ENCODE data around the gene TMEM126B. TPM values are rescaled to one million over a fixed set of nuclear protein-coding genes. Genes with fewer than 3 reads are reported as not detected.

The TMEM126B gene
- total and polyA plus RNA-seq, 2 donors (not counting 1 experiment from before 2014, with no cell fraction given), result 21.7 to 38.5 TPM

DNA sequence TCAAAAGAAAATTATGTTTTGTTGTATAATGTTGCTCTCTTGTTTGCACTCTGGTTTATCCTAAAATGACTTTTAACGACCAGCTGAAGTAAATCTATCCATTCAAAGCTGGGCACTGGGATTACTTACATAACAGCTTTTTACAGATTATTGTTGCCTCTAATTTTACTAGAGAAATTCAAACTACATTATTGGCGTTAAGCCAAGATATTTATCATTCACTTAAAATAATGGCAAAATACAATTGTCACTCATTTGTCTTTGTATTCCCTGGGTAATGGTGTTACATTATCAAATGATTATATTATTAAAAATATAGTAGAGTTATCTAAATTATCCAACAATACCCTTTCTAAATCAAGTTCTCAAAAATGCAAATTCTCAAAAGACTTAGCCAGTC lies 31.5 kb upstream of the TMEM126B start:
- no peak overlapping the region for H2AFZ ChIP-seq (ENCODE audit: insufficient read depth, low read depth, low read length, poor library complexity, severe bottlenecking)
- Mint-ChIP-seq H3K4me1 (no peaks in the 10 kb centered on the region), H3K4me3 (no peak overlapping the region), H3K27me3 (no peaks in the 10 kb centered on the region), H3K9me3 (ENCODE audit: insufficient read depth) (no peaks in the 10 kb centered on the region), H3K27ac (no peak overlapping the region)
- H3K27ac ChIP-seq (ENCODE audit: low read length in 2 of 2), result no peak overlapping the region
- ChIA-PET CTCF (interaction anchor here (0.9 to 1.0 kb wide), 2 partner anchors 31 to 258 kb away, joined by 4 read pairs; partner anchors contain the start of genes CCDC83 and TMEM126B), POLR2A (no interaction called here)
- ATAC-seq (ENCODE audit: low read depth) (no peak), DNase-seq (no peak)
- H3K4me3 ChIP-seq (ENCODE audit: control extremely low read depth in 1 of 5, extremely low read depth in 1 of 5, insufficient read depth in 1 of 5, low read depth in 2 of 5, low read length in 4 of 5), result no peak overlapping the region
- no peaks in the 10 kb centered on the region for H4K20me1 ChIP-seq (ENCODE audit: control insufficient read depth, insufficient read depth, low read length, poor library complexity, severe bottlenecking)
- H3K9ac ChIP-seq (ENCODE audit: low read length), result no peak overlapping the region
- no CpG with 5 or more reads among the region's 2 CpGs for WGBS (ENCODE audit: insufficient coverage)
- TF ChIP-seq, protein P1, sequence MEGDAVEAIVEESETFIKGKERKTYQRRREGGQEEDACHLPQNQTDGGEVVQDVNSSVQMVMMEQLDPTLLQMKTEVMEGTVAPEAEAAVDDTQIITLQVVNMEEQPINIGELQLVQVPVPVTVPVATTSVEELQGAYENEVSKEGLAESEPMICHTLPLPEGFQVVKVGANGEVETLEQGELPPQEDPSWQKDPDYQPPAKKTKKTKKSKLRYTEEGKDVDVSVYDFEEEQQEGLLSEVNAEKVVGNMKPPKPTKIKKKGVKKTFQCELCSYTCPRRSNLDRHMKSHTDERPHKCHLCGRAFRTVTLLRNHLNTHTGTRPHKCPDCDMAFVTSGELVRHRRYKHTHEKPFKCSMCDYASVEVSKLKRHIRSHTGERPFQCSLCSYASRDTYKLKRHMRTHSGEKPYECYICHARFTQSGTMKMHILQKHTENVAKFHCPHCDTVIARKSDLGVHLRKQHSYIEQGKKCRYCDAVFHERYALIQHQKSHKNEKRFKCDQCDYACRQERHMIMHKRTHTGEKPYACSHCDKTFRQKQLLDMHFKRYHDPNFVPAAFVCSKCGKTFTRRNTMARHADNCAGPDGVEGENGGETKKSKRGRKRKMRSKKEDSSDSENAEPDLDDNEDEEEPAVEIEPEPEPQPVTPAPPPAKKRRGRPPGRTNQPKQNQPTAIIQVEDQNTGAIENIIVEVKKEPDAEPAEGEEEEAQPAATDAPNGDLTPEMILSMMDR (IDR thresholded peaks at IDR 0.05), result no peak
- no peak for TF ChIP-seq EZH2 (IDR thresholded peaks at IDR 0.05; ENCODE audit: borderline replicate concordance, insufficient read depth, low read depth, low read length, poor library complexity, severe bottlenecking)
- no peaks in the 10 kb centered on the region for H3K79me2 ChIP-seq (ENCODE audit: control insufficient read depth, insufficient read depth, low read length)
- H3K36me3 ChIP-seq (replicated peaks in 1 of 2; ENCODE audit: control extremely low read depth in 1 of 2, control insufficient read depth in 1 of 2, extremely low read depth in 1 of 2, insufficient read depth in 2 of 2, low read length in 1 of 2), result no peaks in the 10 kb centered on the region
- no peaks in the 10 kb centered on the region for H3K27me3 ChIP-seq (replicated peaks in 1 of 4; ENCODE audit: control extremely low read depth in 1 of 4, control insufficient read depth in 3 of 4, insufficient read depth in 4 of 4, low read length in 3 of 4)
- no peaks in the 10 kb centered on the region for H3K4me1 ChIP-seq (ENCODE audit: control insufficient read depth in 2 of 2, insufficient read depth in 2 of 2, low read length in 2 of 2)
- no peak overlapping the region for H3K4me2 ChIP-seq (replicated peaks; ENCODE audit: low read depth, low read length, poor library complexity, severe bottlenecking)
- H3K9me3 ChIP-seq (ENCODE audit: control extremely low read depth in 1 of 3, control insufficient read depth in 2 of 3, insufficient read depth in 1 of 3, low read length in 2 of 3), result no peaks in the 10 kb centered on the region
- intact Hi-C loops (cut with micrococcal nuclease), result loop anchor here (5.0 to 10.0 kb wide), 3 partner anchors 378 to 1325 kb away; no protein-coding TSS in a partner anchor

DNA sequence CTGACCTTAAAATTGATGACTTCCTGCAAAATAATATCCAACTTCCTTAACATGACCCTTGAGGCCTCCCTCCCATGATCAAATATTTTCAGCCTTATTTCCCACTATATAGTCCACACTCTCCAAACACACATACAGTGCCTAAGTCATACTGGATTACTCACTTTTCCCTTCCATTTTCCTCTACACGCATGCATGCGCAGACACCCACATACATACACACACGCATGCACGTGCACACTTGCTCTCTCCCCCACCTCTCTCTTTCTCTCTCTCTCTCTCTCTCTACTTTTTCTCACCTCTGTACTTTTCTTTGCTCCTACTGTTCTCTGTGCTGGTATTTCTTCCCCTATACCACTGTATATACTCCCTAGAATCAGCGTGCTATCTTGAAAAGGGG lies 29.3 kb upstream of the TMEM126B start:
- TF ChIP-seq EZH2 (IDR thresholded peaks at IDR 0.05; ENCODE audit: borderline replicate concordance, insufficient read depth, low read depth, low read length, poor library complexity, severe bottlenecking), result no peak
- TF ChIP-seq, protein P1 (IDR thresholded peaks at IDR 0.05), result no peak
- no peak overlapping the region for H3K27ac ChIP-seq (ENCODE audit: low read length in 2 of 2)
- ATAC-seq (ENCODE audit: low read depth) (no peak), DNase-seq (no peak)
- 75% methylated on average over 4 of the region's 5 CpGs for WGBS (ENCODE audit: insufficient coverage)
- H3K27me3 Mint-ChIP-seq, result no peaks in the 10 kb centered on the region
- ChIA-PET CTCF (no interaction called here), POLR2A (interaction anchor here (0.6 kb wide), 1 partner anchor 16 kb away, joined by 3 read pairs; no protein-coding TSS in a partner anchor)
- no peak overlapping the region for H3K9ac ChIP-seq (ENCODE audit: low read length)
- H3K4me1 Mint-ChIP-seq, result no peaks in the 10 kb centered on the region
- no peaks in the 10 kb centered on the region for H3K4me1 ChIP-seq (ENCODE audit: control insufficient read depth in 2 of 2, insufficient read depth in 2 of 2, low read length in 2 of 2)
- no peak overlapping the region for H3K4me3 Mint-ChIP-seq
- no peaks in the 10 kb centered on the region for H3K9me3 ChIP-seq (ENCODE audit: control extremely low read depth in 1 of 3, control insufficient read depth in 2 of 3, insufficient read depth in 1 of 3, low read length in 2 of 3)
- no peaks in the 10 kb centered on the region for H3K79me2 ChIP-seq (ENCODE audit: control insufficient read depth, insufficient read depth, low read length)
- intact Hi-C loops (cut with micrococcal nuclease), result loop anchor here (5.0 to 10.0 kb wide), 3 partner anchors 376 to 1323 kb away; no protein-coding TSS in a partner anchor
- no peak overlapping the region for H3K4me2 ChIP-seq (replicated peaks; ENCODE audit: low read depth, low read length, poor library complexity, severe bottlenecking)
- H3K9me3 Mint-ChIP-seq (ENCODE audit: insufficient read depth), result no peaks in the 10 kb centered on the region
- H3K4me3 ChIP-seq (ENCODE audit: control extremely low read depth in 1 of 5, extremely low read depth in 1 of 5, insufficient read depth in 1 of 5, low read depth in 2 of 5, low read length in 4 of 5), result no peak overlapping the region
- no peaks in the 10 kb centered on the region for H4K20me1 ChIP-seq (ENCODE audit: control insufficient read depth, insufficient read depth, low read length, poor library complexity, severe bottlenecking)
- no peak overlapping the region for H2AFZ ChIP-seq (ENCODE audit: insufficient read depth, low read depth, low read length, poor library complexity, severe bottlenecking)
- no peaks in the 10 kb centered on the region for H3K27me3 ChIP-seq (replicated peaks in 1 of 4; ENCODE audit: control extremely low read depth in 1 of 4, control insufficient read depth in 3 of 4, insufficient read depth in 4 of 4, low read length in 3 of 4)
- H3K36me3 ChIP-seq (replicated peaks in 1 of 2; ENCODE audit: control extremely low read depth in 1 of 2, control insufficient read depth in 1 of 2, extremely low read depth in 1 of 2, insufficient read depth in 2 of 2, low read length in 1 of 2), result no peaks in the 10 kb centered on the region
- H3K27ac Mint-ChIP-seq, result no peak overlapping the region

Measured in B cell (primary cell).